GM19372 (cell line): Measurements from ENCODE around the gene PRR5.
"Not testable (repeated sequence)": the region's sequence is repeated elsewhere in the genome, so short reads cannot be mapped to it uniquely, and the experiment has no call there.

Source experiments
- ATAC-seq: cut with Tn5 transposase; IDR thresholded peaks from one replicate; pipeline ENCODE4 v1.9.1; 2021; ENCODE audit warnings: mild to moderate bottlenecking, low read depth, moderate library complexity; ENCODE audit not compliant: unreplicated experiment

The PRR5 gene

GRCh38 chr22:44732661-44733060, 30.7 kb downstream of the PRR5 start:
- ATAC-seq = no peak

GRCh38 chr22:44733426-44734106, 31.6 kb downstream of the PRR5 start:
- no peak for ATAC-seq

- ATAC-seq = no peak
Observed at GRCh38 chr22:44734278-44734677, 32.3 kb downstream of the PRR5 start.

- no peak for ATAC-seq
Observed at GRCh38 chr22:44734801-44735517, 33.0 kb downstream of the PRR5 start.

- ATAC-seq = no peak
Observed at GRCh38 chr22:44735518-44736428, 33.8 kb downstream of the PRR5 start.

- ATAC-seq = no peak
Observed at GRCh38 chr22:44736581-44737405, 34.8 kb downstream of the PRR5 start.

- no peak for ATAC-seq
Observed at GRCh38 chr22:44737406-44738346, 35.7 kb downstream of the PRR5 start.

- no peak for ATAC-seq
Observed at GRCh38 chr22:44738347-44738715, 36.3 kb downstream of the PRR5 start.

- no peak for ATAC-seq
Observed at GRCh38 chr22:44739024-44739423, 37.0 kb downstream of the PRR5 start.

- ATAC-seq = not testable (repeated sequence)
Observed at GRCh38 chr22:44739666-44740065, 37.7 kb downstream of the PRR5 start.

GRCh38 chr22:44740307-44740706, 38.3 kb downstream of the PRR5 start:
- no peak for ATAC-seq

GRCh38 chr22:44741929-44742328, 39.9 kb downstream of the PRR5 start:
- no peak for ATAC-seq

GRCh38 chr22:44743247-44743646, 41.2 kb downstream of the PRR5 start:
- no peak for ATAC-seq

GRCh38 chr22:44743804-44744211, 41.8 kb downstream of the PRR5 start:
- no peak for ATAC-seq

GRCh38 chr22:44745853-44746789, 44.1 kb downstream of the PRR5 start:
- no peak for ATAC-seq

GRCh38 chr22:44747784-44748127, 45.8 kb downstream of the PRR5 start:
- ATAC-seq = not testable (repeated sequence)

- no peak for ATAC-seq
Observed at GRCh38 chr22:44748524-44748923, 46.5 kb downstream of the PRR5 start.

- no peak for ATAC-seq
Observed at GRCh38 chr22:44750481-44750880, 48.5 kb downstream of the PRR5 start.
